Skeletal muscle satellite cell (primary cell): Measurements from ENCODE around the gene ZNF385B.

ENCODE experiments used
- H3K27me3 ChIP-seq: 2 replicates; pipeline ENCODE4 v1.7.0; 2013; ENCODE audit warnings: low read length; ENCODE audit not compliant: control insufficient read depth, insufficient read depth
- H3K36me3 ChIP-seq: 2 replicates; pipeline ENCODE4 v1.7.0; 2013; ENCODE audit warnings: mild to moderate bottlenecking, control low read depth, low read length; ENCODE audit not compliant: insufficient read depth
- H3K4me1 ChIP-seq: 2 replicates; pipeline ENCODE4 v1.7.0; 2013; ENCODE audit warnings: low read length; ENCODE audit not compliant: control insufficient read depth, insufficient read depth
- H3K4me2 ChIP-seq: 2 replicates; pipeline ENCODE4 v1.7.0; 2013; ENCODE audit warnings: mild to moderate bottlenecking, low read length
- H3K4me3 ChIP-seq: 2 replicates; pipeline ENCODE4 v1.7.0; 2013; ENCODE audit warnings: low read length
- H3K9ac ChIP-seq: 2 replicates; pipeline ENCODE4 v1.7.0; 2013; ENCODE audit warnings: mild to moderate bottlenecking, low read depth, low read length, moderate library complexity
- H3K9me3 ChIP-seq: replicated peaks from 2 replicates; pipeline ENCODE4 v1.7.0; 2013; ENCODE audit warnings: mild to moderate bottlenecking, control low read depth, low read length

The ZNF385B gene

DNA sequence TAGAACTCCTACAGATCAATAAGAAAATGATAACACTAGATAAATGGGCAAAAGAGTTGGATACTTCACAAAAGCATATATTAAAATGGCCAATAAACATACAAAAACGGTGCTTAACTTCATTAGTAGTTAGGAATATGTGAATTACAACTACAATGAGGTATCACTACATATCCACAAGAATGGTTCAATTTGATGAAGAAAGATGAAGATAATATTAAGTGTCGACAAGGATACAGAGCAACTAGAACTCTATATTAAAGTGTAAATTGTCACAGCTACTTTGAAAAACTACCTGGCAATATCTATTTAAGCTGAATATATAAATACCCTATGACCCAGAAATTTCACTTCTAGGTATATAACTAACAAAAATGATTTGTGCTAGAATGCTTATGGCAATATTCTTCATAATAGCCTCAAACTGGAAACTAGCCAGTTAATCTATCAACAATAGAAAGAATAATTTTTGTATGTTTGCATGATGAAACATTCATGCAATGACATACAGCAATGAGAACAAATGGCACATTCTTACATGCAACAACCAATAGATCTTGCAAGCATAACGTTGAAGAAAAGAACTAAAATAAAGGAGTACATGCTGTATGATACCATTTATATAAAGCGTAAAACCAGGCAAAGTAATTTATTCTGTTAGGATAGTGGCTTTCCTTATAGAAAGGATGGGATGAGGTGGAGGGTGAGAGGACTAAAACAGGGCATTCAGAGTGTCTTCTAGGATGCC is 306.6 kb downstream of the ZNF385B start:
- H3K9ac ChIP-seq, result no peak overlapping the region
- H3K27me3 ChIP-seq, result no peaks in the 10 kb centered on the region
- no peaks in the 10 kb centered on the region for H3K4me1 ChIP-seq
- H3K36me3 ChIP-seq, result no peaks in the 10 kb centered on the region
- H3K4me2 ChIP-seq, result no peak overlapping the region
- no peaks in the 10 kb centered on the region for H3K9me3 ChIP-seq
- no peak overlapping the region for H3K4me3 ChIP-seq

GRCh38 chr2:179553382-179553781 is 308.0 kb downstream of the ZNF385B start:
- Histone ChIP-seq H3K4me1 (no peaks in the 10 kb centered on the region), H3K9ac (no peak overlapping the region)

GRCh38 chr2:179551539-179552045 is 309.8 kb downstream of the ZNF385B start:
- no peak overlapping the region for H3K4me2 ChIP-seq
- no peak overlapping the region for H3K4me3 ChIP-seq
- H3K9me3 ChIP-seq, result no peaks in the 10 kb centered on the region
- no peaks in the 10 kb centered on the region for H3K36me3 ChIP-seq
- H3K27me3 ChIP-seq, result no peaks in the 10 kb centered on the region
- H3K4me1 ChIP-seq, result no peaks in the 10 kb centered on the region
- H3K9ac ChIP-seq, result no peak overlapping the region

More at GRCh38 chr2:179553382-179553781, 308.0 kb downstream of the ZNF385B start:
- H3K4me3 ChIP-seq, result no peak overlapping the region
- H3K27me3 ChIP-seq, result no peaks in the 10 kb centered on the region
- H3K9me3 ChIP-seq, result no peaks in the 10 kb centered on the region
- no peaks in the 10 kb centered on the region for H3K36me3 ChIP-seq
- H3K4me2 ChIP-seq, result no peak overlapping the region

DNA sequence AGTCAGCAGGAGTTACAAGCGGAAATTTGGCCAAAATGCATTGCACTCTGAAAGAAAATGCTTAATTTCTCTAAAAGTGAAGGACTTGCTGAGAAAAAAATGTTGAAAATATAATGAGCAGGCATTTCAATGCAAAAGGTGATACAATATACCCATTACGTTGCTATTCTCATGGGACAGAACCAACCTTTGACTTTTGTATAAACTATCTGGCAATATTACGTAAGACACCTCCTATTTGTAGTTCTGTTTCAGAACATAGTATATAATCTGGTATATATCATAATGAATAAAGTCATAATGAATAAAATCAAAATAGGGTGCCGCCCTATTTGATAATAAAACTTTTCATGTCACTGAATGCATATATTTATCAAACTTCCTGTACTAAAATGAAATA is 310.6 kb downstream of the ZNF385B start:
- no peaks in the 10 kb centered on the region for H3K9me3 ChIP-seq
- H3K9ac ChIP-seq, result no peak overlapping the region
- no peaks in the 10 kb centered on the region for H3K27me3 ChIP-seq
- H3K36me3 ChIP-seq, result no peaks in the 10 kb centered on the region
- H3K4me2 ChIP-seq, result no peak overlapping the region
- no peak overlapping the region for H3K4me3 ChIP-seq
- H3K4me1 ChIP-seq, result no peaks in the 10 kb centered on the region

DNA sequence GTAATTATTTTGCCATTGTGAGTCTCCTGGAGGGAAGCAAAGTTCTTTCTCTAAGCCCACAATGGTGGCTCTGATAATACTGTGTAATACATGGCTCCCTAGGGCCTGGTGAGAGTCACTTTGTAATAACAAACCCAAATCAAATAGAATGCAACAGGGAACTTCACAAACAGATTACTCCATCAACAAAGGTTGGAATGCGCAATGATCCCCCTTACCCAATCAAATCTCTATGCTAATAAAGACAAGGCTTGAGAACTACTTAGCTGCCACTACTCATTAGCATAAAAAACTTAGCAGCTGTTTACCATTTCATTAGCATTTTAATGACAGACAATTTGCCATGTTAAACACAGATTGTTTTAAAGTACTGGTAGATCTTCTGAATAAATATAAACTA is 311.2 kb downstream of the ZNF385B start:
- H3K4me2 ChIP-seq, result no peak overlapping the region
- no peaks in the 10 kb centered on the region for H3K36me3 ChIP-seq
- no peaks in the 10 kb centered on the region for H3K4me1 ChIP-seq
- no peak overlapping the region for H3K9ac ChIP-seq
- no peak overlapping the region for H3K4me3 ChIP-seq
- H3K9me3 ChIP-seq, result no peaks in the 10 kb centered on the region
- H3K27me3 ChIP-seq, result no peaks in the 10 kb centered on the region

- H3K4me1 ChIP-seq, result peaks cover 8% of the 10 kb centered on the region
- H3K4me3 ChIP-seq, result no peak overlapping the region
- H3K27me3 ChIP-seq, result no peaks in the 10 kb centered on the region
- H3K36me3 ChIP-seq, result no peaks in the 10 kb centered on the region
- H3K9me3 ChIP-seq, result no peaks in the 10 kb centered on the region
- H3K4me2 ChIP-seq, result no peak overlapping the region
- no peak overlapping the region for H3K9ac ChIP-seq
Measured at GRCh38 chr2:179546656-179547055, 314.8 kb downstream of the ZNF385B start.

GRCh38 chr2:179545024-179545423 is 316.4 kb downstream of the ZNF385B start:
- no peaks in the 10 kb centered on the region for H3K27me3 ChIP-seq
- peaks cover 8% of the 10 kb centered on the region for H3K4me1 ChIP-seq
- no peak overlapping the region for H3K4me2 ChIP-seq
- H3K4me3 ChIP-seq, result no peak overlapping the region
- no peaks in the 10 kb centered on the region for H3K9me3 ChIP-seq
- no peak overlapping the region for H3K9ac ChIP-seq
- H3K36me3 ChIP-seq, result no peaks in the 10 kb centered on the region

DNA sequence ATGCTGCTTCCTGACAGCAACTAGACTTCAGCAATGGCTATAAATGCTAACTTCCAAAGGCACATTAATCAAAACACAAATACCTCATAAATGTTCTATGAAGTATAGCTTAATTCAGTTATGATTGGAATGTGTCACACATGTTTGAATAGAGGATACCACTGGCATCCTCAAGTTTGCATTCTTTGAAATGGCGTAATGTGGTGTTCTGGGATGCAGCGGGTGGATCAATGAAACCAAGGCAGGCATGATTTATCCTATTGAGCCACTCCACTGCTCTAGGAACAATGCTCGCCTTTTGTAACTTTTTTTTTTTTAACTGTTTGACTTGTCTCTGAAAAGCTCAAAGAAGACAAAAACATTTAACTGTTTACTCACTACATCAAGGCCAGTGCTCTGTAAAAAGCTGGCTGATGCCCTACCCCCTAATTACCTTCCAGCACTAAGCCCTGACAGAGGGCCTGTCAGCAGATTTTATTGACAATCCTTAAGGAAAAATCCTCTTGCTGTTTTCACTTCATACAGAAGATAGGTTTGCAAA is 318.0 kb downstream of the ZNF385B start:
- no peaks in the 10 kb centered on the region for H3K27me3 ChIP-seq
- H3K4me1 ChIP-seq, result peaks cover 13% of the 10 kb centered on the region
- no peaks in the 10 kb centered on the region for H3K36me3 ChIP-seq

GRCh38 chr2:179541586-179541985 is 319.8 kb downstream of the ZNF385B start:
- Histone ChIP-seq H3K27me3 (no peaks in the 10 kb centered on the region), H3K36me3 (no peaks in the 10 kb centered on the region), H3K4me2 (no peak overlapping the region), H3K4me3 (no peak overlapping the region), H3K9ac (no peak overlapping the region), H3K4me1 (peaks cover 20% of the 10 kb centered on the region), H3K9me3 (no peaks in the 10 kb centered on the region)

More for the DNA sequence above, 318.0 kb downstream of the ZNF385B start:
- Histone ChIP-seq H3K4me2 (peak overlapping the region; percentile 2), H3K9me3 (no peaks in the 10 kb centered on the region), H3K4me3 (no peak overlapping the region), H3K9ac (no peak overlapping the region)

DNA sequence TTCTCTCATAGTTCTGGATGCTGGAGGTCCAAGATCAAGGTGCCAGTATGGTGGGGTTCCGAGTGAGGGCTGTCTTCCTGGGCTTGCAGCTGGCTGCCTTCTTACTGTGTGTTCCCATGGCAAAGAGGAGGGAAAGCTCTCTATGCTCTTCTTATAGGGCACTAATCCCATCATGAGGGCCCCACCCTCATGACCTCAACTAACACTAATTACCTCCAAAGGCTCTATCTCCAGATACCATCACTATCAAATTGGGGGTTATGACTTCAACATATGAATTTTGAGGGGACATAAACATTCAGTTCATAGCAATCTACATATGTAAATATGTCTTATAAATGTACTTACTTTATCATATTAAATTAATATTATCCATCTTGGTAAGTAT is 322.3 kb downstream of the ZNF385B start:
- Histone ChIP-seq H3K9ac (no peak overlapping the region), H3K4me3 (no peak overlapping the region), H3K9me3 (no peaks in the 10 kb centered on the region), H3K4me1 (peaks cover 27% of the 10 kb centered on the region), H3K27me3 (no peaks in the 10 kb centered on the region), H3K36me3 (no peaks in the 10 kb centered on the region), H3K4me2 (no peak overlapping the region)

DNA sequence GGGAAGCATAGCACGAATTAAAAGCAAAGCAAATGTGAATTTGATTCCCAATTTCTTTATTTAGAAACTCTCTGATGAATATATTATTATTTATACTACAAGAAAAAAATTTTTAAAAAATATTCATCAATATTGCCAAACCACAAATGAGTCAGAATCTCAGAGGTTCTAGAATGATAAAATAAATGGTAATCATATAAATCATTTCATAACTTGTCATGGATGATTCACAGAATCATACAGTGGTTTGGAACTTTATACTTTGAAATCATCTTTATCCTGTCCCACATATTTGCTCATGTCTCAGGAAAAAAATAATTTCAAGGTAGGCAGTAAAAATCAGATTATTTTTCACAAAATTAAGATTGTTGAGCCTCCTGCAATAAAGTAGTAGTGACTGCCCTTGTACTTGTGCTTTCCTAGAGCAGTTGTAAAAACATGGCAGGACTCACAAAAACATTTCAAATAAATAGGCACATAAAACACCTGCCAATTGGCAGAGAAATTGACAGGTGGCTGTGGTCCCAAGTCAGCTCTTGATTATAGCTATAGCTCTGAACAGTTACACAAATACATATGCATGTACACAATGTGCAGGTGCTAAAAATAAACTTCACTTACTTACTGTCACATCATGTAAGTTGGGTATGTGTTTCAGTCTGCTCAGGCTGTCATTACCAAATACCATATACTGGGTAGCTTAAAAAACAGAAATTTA is 322.8 kb downstream of the ZNF385B start:
- Histone ChIP-seq H3K9me3 (no peaks in the 10 kb centered on the region), H3K4me2 (no peak overlapping the region), H3K4me1 (peaks cover 22% of the 10 kb centered on the region), H3K9ac (no peak overlapping the region), H3K4me3 (no peak overlapping the region), H3K36me3 (no peaks in the 10 kb centered on the region), H3K27me3 (no peaks in the 10 kb centered on the region)
